ENCODE data around the gene EPHB6.

The EPHB6 gene

DNA sequence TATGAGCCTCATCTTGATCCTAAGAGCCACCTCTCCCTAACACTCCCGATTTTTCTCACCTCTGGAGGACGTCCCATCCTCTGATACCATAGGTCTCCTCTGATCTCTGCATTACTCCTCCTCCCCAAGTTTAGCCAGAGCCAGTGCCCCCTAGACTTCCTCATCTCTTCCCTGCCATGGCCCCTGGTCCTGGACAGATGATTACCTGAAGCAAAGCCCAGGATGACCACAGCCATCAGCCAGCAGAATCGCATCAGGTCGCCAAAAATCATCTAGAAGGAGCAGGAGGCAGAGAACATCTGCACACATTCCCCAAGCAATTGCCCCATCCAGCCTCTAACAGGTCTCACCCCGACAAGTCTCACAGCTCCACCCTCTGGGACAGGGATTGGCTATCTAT, 19.0 kb downstream of the EPHB6 start:
- Histone ChIP-seq H3K4me2 (ENCODE audit: low read length) (no peak overlapping the region), H3K9me3 (replicated peaks; ENCODE audit: low read length) (no peaks in the 10 kb centered on the region), H3K36me3 (ENCODE audit: insufficient read depth, low read length) (peaks cover 7% of the 10 kb centered on the region), H3K4me3 (ENCODE audit: low read length) (no peak overlapping the region), H3K9ac (ENCODE audit: low read depth, low read length) (no peak overlapping the region), H3K4me1 (ENCODE audit: control insufficient read depth, insufficient read depth, low read length) (no peaks in the 10 kb centered on the region), H3K27me3 (ENCODE audit: control insufficient read depth, insufficient read depth, low read length) (peaks cover 26% of the 10 kb centered on the region)

GRCh38 chr7:142874409-142874808, 19.5 kb downstream of the EPHB6 start:
- H3K4me3 ChIP-seq (ENCODE audit: low read length) = no peak overlapping the region
- H3K9me3 ChIP-seq (replicated peaks; ENCODE audit: low read length) = no peaks in the 10 kb centered on the region
- H3K4me2 ChIP-seq (ENCODE audit: low read length) = no peak overlapping the region
- H3K9ac ChIP-seq (ENCODE audit: low read depth, low read length) = no peak overlapping the region
- peaks cover 7% of the 10 kb centered on the region for H3K36me3 ChIP-seq (ENCODE audit: insufficient read depth, low read length)
- no peaks in the 10 kb centered on the region for H3K4me1 ChIP-seq (ENCODE audit: control insufficient read depth, insufficient read depth, low read length)
- peaks cover 31% of the 10 kb centered on the region for H3K27me3 ChIP-seq (ENCODE audit: control insufficient read depth, insufficient read depth, low read length)

DNA sequence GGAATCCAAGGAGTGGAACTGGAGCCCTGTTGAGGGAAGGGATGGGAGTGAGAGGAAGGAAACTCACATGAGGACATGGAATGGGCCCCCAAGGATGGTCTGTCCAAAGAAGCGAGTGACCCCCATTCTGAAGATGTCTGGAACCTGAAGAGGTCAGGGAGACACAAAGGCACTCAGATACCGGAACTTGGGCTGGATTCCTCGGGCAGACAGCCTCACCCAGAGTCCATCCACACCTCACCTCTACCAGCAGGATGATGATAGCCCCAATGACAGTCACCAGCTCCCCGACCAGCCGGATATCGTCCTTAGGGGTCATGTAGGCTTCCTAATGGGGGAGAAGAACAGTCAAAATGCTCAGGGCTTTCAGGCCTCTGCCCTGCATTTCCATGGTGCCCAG, 20.0 kb downstream of the EPHB6 start:
- peaks cover 3% of the 10 kb centered on the region for H3K36me3 ChIP-seq (ENCODE audit: insufficient read depth, low read length)
- peaks cover 36% of the 10 kb centered on the region for H3K27me3 ChIP-seq (ENCODE audit: control insufficient read depth, insufficient read depth, low read length)
- no peak overlapping the region for H3K9ac ChIP-seq (ENCODE audit: low read depth, low read length)
- no peak overlapping the region for H3K4me3 ChIP-seq (ENCODE audit: low read length)
- no peak overlapping the region for H3K4me2 ChIP-seq (ENCODE audit: low read length)
- no peaks in the 10 kb centered on the region for H3K4me1 ChIP-seq (ENCODE audit: control insufficient read depth, insufficient read depth, low read length)
- no peaks in the 10 kb centered on the region for H3K9me3 ChIP-seq (replicated peaks; ENCODE audit: low read length)

- H3K4me3 ChIP-seq (ENCODE audit: low read length) = no peak overlapping the region
- no peak overlapping the region for H3K9ac ChIP-seq (ENCODE audit: low read depth, low read length)
- no peak overlapping the region for H3K4me2 ChIP-seq (ENCODE audit: low read length)
- no peaks in the 10 kb centered on the region for H3K36me3 ChIP-seq (ENCODE audit: insufficient read depth, low read length)
- no peaks in the 10 kb centered on the region for H3K9me3 ChIP-seq (replicated peaks; ENCODE audit: low read length)
- peaks cover 42% of the 10 kb centered on the region for H3K27me3 ChIP-seq (ENCODE audit: control insufficient read depth, insufficient read depth, low read length)
- H3K4me1 ChIP-seq (ENCODE audit: control insufficient read depth, insufficient read depth, low read length) = no peaks in the 10 kb centered on the region
Measured at GRCh38 chr7:142875456-142875855, 20.6 kb downstream of the EPHB6 start.

GRCh38 chr7:142876236-142876960, 21.5 kb downstream of the EPHB6 start:
- H3K4me3 ChIP-seq (ENCODE audit: low read length) = no peak overlapping the region
- H3K4me2 ChIP-seq (ENCODE audit: low read length) = no peak overlapping the region
- H3K9me3 ChIP-seq (replicated peaks; ENCODE audit: low read length) = no peaks in the 10 kb centered on the region
- no peak overlapping the region for H3K9ac ChIP-seq (ENCODE audit: low read depth, low read length)
- no peaks in the 10 kb centered on the region for H3K36me3 ChIP-seq (ENCODE audit: insufficient read depth, low read length)
- no peaks in the 10 kb centered on the region for H3K4me1 ChIP-seq (ENCODE audit: control insufficient read depth, insufficient read depth, low read length)
- H3K27me3 ChIP-seq (ENCODE audit: control insufficient read depth, insufficient read depth, low read length) = peaks cover 51% of the 10 kb centered on the region

DNA sequence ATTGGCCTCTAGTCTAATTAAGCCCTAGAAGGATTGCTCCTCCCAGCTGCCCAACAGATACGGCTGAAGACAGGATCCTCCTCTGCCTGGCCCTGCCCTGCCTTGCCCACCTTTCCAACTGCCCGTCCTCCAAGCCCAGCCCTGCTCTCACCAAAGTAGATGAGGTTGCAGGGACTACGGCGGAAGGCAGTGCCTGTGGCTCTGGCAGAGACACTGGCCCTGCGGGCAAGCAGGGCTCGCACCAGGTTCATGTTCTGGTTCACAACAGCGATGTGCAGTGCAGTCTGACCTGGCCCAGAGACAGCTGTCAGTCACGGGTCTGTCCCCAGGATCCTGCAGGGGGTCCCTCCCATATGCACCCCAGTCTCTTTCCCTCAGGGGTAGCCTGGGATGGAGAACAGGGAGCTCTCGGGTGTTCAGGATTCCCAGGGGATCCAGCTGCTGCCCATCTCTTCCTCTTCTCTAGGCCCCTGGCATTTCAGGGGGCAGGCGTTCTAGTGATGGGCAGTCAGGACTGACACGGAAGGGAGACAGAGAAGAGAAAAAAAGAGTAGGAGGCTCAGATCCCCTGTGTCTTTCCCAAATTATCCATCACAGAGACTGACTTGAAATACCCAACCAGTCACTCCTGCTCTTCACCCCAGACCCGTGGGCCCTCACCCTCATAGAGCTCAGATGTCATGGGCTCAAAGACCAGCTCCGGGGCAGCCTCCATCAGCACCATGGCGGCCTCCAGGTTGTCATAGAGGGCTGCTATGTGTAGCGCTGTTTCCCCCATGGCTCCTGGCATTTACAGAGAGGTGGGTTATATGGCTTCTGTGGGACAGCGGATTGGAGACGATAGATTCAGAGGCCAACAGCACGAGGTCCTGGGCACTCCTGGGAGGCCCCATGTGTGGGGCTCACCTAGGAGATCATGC, 22.4 kb downstream of the EPHB6 start:
- Histone ChIP-seq H3K4me3 (ENCODE audit: low read length) (no peak overlapping the region), H3K27me3 (ENCODE audit: control insufficient read depth, insufficient read depth, low read length) (peaks cover 59% of the 10 kb centered on the region), H3K9me3 (replicated peaks; ENCODE audit: low read length) (no peaks in the 10 kb centered on the region), H3K36me3 (ENCODE audit: insufficient read depth, low read length) (no peaks in the 10 kb centered on the region), H3K4me2 (ENCODE audit: low read length) (no peak overlapping the region), H3K4me1 (ENCODE audit: control insufficient read depth, insufficient read depth, low read length) (no peaks in the 10 kb centered on the region), H3K9ac (ENCODE audit: low read depth, low read length) (no peak overlapping the region)

DNA sequence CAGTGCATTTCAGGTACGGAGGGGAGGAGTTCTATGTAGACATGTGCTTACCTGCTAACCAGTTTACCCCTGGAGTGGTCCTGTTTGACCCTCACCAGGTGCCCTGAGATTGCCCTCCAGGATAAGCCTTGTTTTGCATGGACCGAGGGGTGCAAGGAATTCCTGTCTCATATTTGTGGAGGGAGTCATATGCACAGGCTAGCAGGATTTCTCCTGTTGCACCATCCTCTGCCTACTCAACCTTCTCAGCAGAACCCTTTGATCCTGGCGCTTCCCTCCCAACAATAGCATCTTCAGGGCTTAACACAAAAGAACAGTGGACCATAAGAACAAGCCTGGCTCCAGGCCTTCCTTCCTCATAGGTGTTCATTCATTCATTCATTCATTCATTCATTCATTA, 23.4 kb downstream of the EPHB6 start:
- Histone ChIP-seq H3K9me3 (replicated peaks; ENCODE audit: low read length) (no peaks in the 10 kb centered on the region), H3K4me2 (ENCODE audit: low read length) (no peak overlapping the region), H3K4me3 (ENCODE audit: low read length) (no peak overlapping the region), H3K36me3 (ENCODE audit: insufficient read depth, low read length) (no peaks in the 10 kb centered on the region), H3K27me3 (ENCODE audit: control insufficient read depth, insufficient read depth, low read length) (peaks cover 70% of the 10 kb centered on the region), H3K9ac (ENCODE audit: low read depth, low read length) (no peak overlapping the region), H3K4me1 (ENCODE audit: control insufficient read depth, insufficient read depth, low read length) (no peaks in the 10 kb centered on the region)

DNA sequence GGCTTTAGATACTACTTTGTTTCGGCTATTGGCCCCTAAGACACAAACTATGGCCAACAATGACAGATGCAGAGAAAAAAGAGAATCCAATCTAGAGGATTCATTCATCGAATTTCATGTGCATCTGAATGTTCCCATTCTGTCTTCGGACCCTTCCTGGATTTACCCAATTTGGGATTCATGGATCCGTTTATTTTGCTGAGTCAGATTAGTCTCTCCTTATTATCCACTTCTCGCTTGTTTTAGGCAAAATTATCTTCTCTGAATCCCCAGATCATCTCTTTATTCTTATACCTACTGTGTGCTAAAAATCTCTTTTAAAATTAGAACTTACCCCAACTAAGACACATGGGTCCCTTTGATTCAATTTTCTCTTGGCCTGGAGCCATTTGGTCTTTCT, 24.2 kb downstream of the EPHB6 start:
- Histone ChIP-seq H3K4me3 (ENCODE audit: low read length) (no peak overlapping the region), H3K36me3 (ENCODE audit: insufficient read depth, low read length) (no peaks in the 10 kb centered on the region), H3K9ac (ENCODE audit: low read depth, low read length) (no peak overlapping the region), H3K4me2 (ENCODE audit: low read length) (no peak overlapping the region), H3K4me1 (ENCODE audit: control insufficient read depth, insufficient read depth, low read length) (no peaks in the 10 kb centered on the region), H3K27me3 (ENCODE audit: control insufficient read depth, insufficient read depth, low read length) (peaks cover 77% of the 10 kb centered on the region), H3K9me3 (replicated peaks; ENCODE audit: low read length) (no peaks in the 10 kb centered on the region)

DNA sequence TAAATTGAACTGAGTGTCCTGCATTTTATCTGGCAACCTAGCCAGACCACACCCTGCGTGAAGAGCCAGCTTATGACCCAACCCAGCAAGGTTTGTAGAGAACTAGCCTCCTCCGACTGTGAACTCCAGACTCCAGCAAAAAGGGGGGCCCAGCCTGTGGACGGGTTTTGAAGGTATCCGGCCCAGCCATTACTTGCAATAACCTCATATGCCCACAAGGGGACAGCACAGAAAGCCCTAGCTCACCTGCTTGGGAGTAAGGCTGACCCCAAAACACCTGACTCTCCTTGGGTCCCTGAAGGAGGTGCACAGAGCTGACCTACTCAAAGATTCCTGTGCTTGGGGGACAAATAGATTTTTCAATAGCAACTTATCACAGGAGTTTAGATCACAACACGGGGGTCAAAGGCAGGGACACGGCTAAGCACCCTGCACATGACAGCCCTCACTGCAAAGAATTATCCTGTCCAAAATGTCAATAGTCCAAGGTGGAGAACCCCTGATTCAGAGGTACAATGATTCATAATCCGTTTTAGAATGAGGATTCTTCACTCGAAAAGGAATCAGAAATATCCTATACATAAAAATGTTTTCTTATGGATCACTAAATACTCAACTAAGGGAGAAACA, 26.1 kb downstream of the EPHB6 start:
- no peaks in the 10 kb centered on the region for H3K4me1 ChIP-seq (ENCODE audit: control insufficient read depth, insufficient read depth, low read length)
- H3K27me3 ChIP-seq (ENCODE audit: control insufficient read depth, insufficient read depth, low read length) = peaks cover 85% of the 10 kb centered on the region
- no peak overlapping the region for H3K4me3 ChIP-seq (ENCODE audit: low read length)
- H3K9me3 ChIP-seq (replicated peaks; ENCODE audit: low read length) = no peaks in the 10 kb centered on the region
- H3K9ac ChIP-seq (ENCODE audit: low read depth, low read length) = no peak overlapping the region
- no peaks in the 10 kb centered on the region for H3K36me3 ChIP-seq (ENCODE audit: insufficient read depth, low read length)
- H3K4me2 ChIP-seq (ENCODE audit: low read length) = no peak overlapping the region

DNA sequence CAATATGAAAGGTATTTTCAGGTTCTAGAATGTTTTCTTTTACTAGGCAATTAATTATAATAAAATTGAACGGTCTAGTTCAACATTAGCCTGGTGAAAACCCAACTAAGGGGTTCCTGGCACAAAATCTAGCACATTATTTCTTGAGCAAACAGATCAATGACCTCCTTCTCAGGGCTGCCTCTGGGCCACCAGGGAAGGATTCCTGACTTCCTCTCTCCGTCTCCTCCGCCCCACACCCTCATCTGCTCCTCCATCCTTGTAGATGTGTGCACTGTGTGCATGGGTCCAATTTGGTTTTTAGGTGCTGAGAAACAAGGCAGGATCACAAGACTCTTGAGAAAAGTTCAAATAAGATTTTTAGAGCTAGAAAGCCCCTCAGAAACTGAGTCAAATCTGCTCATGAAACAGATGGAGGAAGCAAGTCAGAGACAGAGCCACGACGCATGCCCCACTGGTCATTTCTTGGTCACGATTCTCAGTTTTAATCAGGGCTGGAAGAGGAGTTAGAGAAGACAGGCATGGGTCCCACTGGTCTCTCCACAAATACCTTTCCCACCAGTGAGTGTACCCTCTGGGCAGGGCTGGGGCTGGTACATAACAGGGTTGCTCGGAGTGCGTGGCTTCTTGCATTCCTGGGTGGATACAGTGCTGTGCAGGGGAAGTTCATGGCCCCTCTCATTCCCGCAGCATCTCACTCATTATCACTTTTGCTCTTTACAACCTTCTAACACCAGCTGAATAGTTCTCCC, 26.9 kb downstream of the EPHB6 start:
- Histone ChIP-seq H3K9me3 (replicated peaks; ENCODE audit: low read length) (no peaks in the 10 kb centered on the region), H3K27me3 (ENCODE audit: control insufficient read depth, insufficient read depth, low read length) (peaks cover 82% of the 10 kb centered on the region), H3K9ac (ENCODE audit: low read depth, low read length) (no peak overlapping the region), H3K4me1 (ENCODE audit: control insufficient read depth, insufficient read depth, low read length) (no peaks in the 10 kb centered on the region), H3K4me2 (ENCODE audit: low read length) (no peak overlapping the region), H3K36me3 (ENCODE audit: insufficient read depth, low read length) (no peaks in the 10 kb centered on the region), H3K4me3 (ENCODE audit: low read length) (no peak overlapping the region)

GRCh38 chr7:142882338-142882678, 27.4 kb downstream of the EPHB6 start:
- Histone ChIP-seq H3K27me3 (ENCODE audit: control insufficient read depth, insufficient read depth, low read length) (peaks cover 77% of the 10 kb centered on the region), H3K4me3 (ENCODE audit: low read length) (no peak overlapping the region), H3K4me2 (ENCODE audit: low read length) (no peak overlapping the region), H3K4me1 (ENCODE audit: control insufficient read depth, insufficient read depth, low read length) (no peaks in the 10 kb centered on the region), H3K9me3 (replicated peaks; ENCODE audit: low read length) (no peaks in the 10 kb centered on the region), H3K9ac (ENCODE audit: low read depth, low read length) (no peak overlapping the region), H3K36me3 (ENCODE audit: insufficient read depth, low read length) (no peaks in the 10 kb centered on the region)

All from skeletal muscle satellite cell (primary cell).